Mesothelial cell of epicardium (in vitro differentiated cells): ENCODE measurements around the gene COMMD3. TPM values are rescaled to one million over a fixed set of nuclear protein-coding genes. Genes with fewer than 3 reads are reported as not detected.
A peak's percentile ranks its signal among the peaks of the same experiment; 100 is the strongest.
"Not testable (repeated sequence)": the region's sequence is repeated elsewhere in the genome, so short reads cannot be mapped to it uniquely, and the experiment has no call there.

Experiments
- DNase-seq, 2 experiments: peaks; one replicate each; pipeline ENCODE4 v3.0.0; 2021; ENCODE audit warnings: low spot score in 2 of 2; ENCODE audit not compliant: unreplicated experiment in 2 of 2
- H3K27ac Mint-ChIP-seq: 2 replicates; pipeline ENCODE4 v1.8.0; 2021; ENCODE audit warnings: mixed read lengths
- H3K27me3 Mint-ChIP-seq: 2 replicates; pipeline ENCODE4 v1.8.0; 2021; ENCODE audit warnings: low read depth, mixed read lengths
- H3K36me3 Mint-ChIP-seq: 2 replicates; pipeline ENCODE4 v1.8.0; 2021; ENCODE audit warnings: mixed read lengths
- H3K4me1 Mint-ChIP-seq: 2 replicates; pipeline ENCODE4 v1.8.0; 2021; ENCODE audit warnings: mixed read lengths
- H3K4me3 Mint-ChIP-seq: 2 replicates; pipeline ENCODE4 v1.8.0; 2021; ENCODE audit warnings: mild to moderate bottlenecking, moderate library complexity, mixed read lengths
- H3K9me3 Mint-ChIP-seq: 2 replicates; pipeline ENCODE4 v1.8.0; 2021; ENCODE audit warnings: mixed read lengths
- CTCF ChIP-seq: fragments of 200-600 bp; sonication (generic); IDR thresholded peaks from one replicate; pipeline ENCODE4 v1.5.0; 2021; ENCODE audit warnings: antibody characterized with exemption; ENCODE audit not compliant: unreplicated experiment
- total RNA-seq: library from RNA; stranded (reverse); gene quantifications from 3 replicates; pipeline ENCODE4 v1.2.1, GENCODE V29; 2021

Gene COMMD3
- total RNA-seq, 1 donor from 2014 or later, result 57.3 TPM

- Mint-ChIP-seq H3K4me3 (no peak overlapping the region), H3K27ac (no peak overlapping the region), H3K27me3 (peaks cover 11% of the 10 kb centered on the region), H3K4me1 (no peaks in the 10 kb centered on the region), H3K9me3 (no peaks in the 10 kb centered on the region), H3K36me3 (no peaks in the 10 kb centered on the region)
- DNase-seq, result no peak
- no peak for TF ChIP-seq CTCF
Observed at GRCh38 chr10:22309180-22310000, 6.8 kb upstream of the COMMD3 start.

- peaks cover 13% of the 10 kb centered on the region for H3K27me3 Mint-ChIP-seq
- H3K4me3 Mint-ChIP-seq, H3K36me3 Mint-ChIP-seq, H3K9me3 Mint-ChIP-seq, DNase-seq, H3K4me1 Mint-ChIP-seq, H3K27ac Mint-ChIP-seq: not testable (repeated sequence)
Observed at GRCh38 chr10:22310012-22310411, 6.2 kb upstream of the COMMD3 start.

GRCh38 chr10:22310928-22311327 is 5.3 kb upstream of the COMMD3 start:
- H3K9me3 Mint-ChIP-seq, result no peaks in the 10 kb centered on the region
- DNase-seq, result no peak
- no peak for TF ChIP-seq CTCF
- H3K4me1 Mint-ChIP-seq, result peaks cover 12% of the 10 kb centered on the region
- H3K4me3 Mint-ChIP-seq, result no peak overlapping the region
- H3K27ac Mint-ChIP-seq, result no peak overlapping the region
- peaks cover 13% of the 10 kb centered on the region for H3K27me3 Mint-ChIP-seq
- H3K36me3 Mint-ChIP-seq, result no peaks in the 10 kb centered on the region

GRCh38 chr10:22314852-22315251 is 1.3 kb upstream of the COMMD3 start:
- Mint-ChIP-seq H3K9me3 (no peaks in the 10 kb centered on the region), H3K4me1 (peaks cover 36% of the 10 kb centered on the region), H3K36me3 (no peaks in the 10 kb centered on the region), H3K4me3 (peak overlapping the region; percentile 85), H3K27me3 (peaks cover 24% of the 10 kb centered on the region), H3K27ac (no peak overlapping the region)
- DNase-seq, result no peak
- no peak for TF ChIP-seq CTCF

- Mint-ChIP-seq H3K4me3 (peak overlapping the region; percentile 85), H3K36me3 (no peaks in the 10 kb centered on the region), H3K27ac (peak overlapping the region; percentile 87), H3K4me1 (peaks cover 40% of the 10 kb centered on the region), H3K9me3 (no peaks in the 10 kb centered on the region), H3K27me3 (peaks cover 26% of the 10 kb centered on the region)
- no peak for TF ChIP-seq CTCF
- no peak for DNase-seq
Observed at GRCh38 chr10:22315455-22316285, 518 bp upstream of the COMMD3 start.

GRCh38 chr10:22317076-22317370 is 835 bp downstream of the COMMD3 start:
- Mint-ChIP-seq H3K4me3 (peak overlapping the region; percentile 87), H3K27me3 (peaks cover 19% of the 10 kb centered on the region), H3K4me1 (peaks cover 40% of the 10 kb centered on the region), H3K36me3 (no peaks in the 10 kb centered on the region), H3K27ac (peak overlapping the region; percentile 98), H3K9me3 (no peaks in the 10 kb centered on the region)
- DNase-seq, result no peak
- no peak for TF ChIP-seq CTCF
